Lower lobe of right lung (tissue), 2 donors: ENCODE measurements around the gene ASCL1. TPM values are rescaled to one million over a fixed set of nuclear protein-coding genes. Genes with fewer than 3 reads are reported as not detected.

ENCODE experiments used
- ATAC-seq, 2 donors: fragments of 200-7000 bp; cut with Tn5 transposase; one replicate each; pipeline ENCODE4 v1.9.1; 2020 to 2022; ENCODE audit warnings: mild to moderate bottlenecking in 2 of 2, moderate library complexity in 2 of 2
- DNase-seq: peaks from one replicate; pipeline ENCODE4 v3.0.0-alpha.2; 2020
- H3K27ac ChIP-seq: fragments of 200-600 bp; one replicate; pipeline ENCODE4 v1.8.0; 2022
- H3K27me3 ChIP-seq: fragments of 200-600 bp; one replicate; pipeline ENCODE4 v1.8.0; 2022; ENCODE audit warnings: low read depth
- H3K36me3 ChIP-seq: fragments of 200-600 bp; one replicate; pipeline ENCODE4 v1.8.0; 2022; ENCODE audit warnings: mild to moderate bottlenecking
- H3K4me1 ChIP-seq: fragments of 200-600 bp; one replicate; pipeline ENCODE4 v1.8.0; 2022
- H3K4me3 ChIP-seq: fragments of 200-600 bp; one replicate; pipeline ENCODE4 v1.8.0; 2022; ENCODE audit warnings: mild to moderate bottlenecking
- H3K9me3 ChIP-seq: fragments of 200-600 bp; one replicate; pipeline ENCODE4 v1.8.0; 2022
- intact Hi-C: fragments of 100-400 bp; cut with DNase I; formaldehyde crosslinking; loops from one replicate; pipeline ENCODE4 v1.11.0; 2022
- total RNA-seq: library from RNA; stranded (reverse); fragmentation: NEBNext Ultra II Directional; extraction: Animal tissue kit (Norgen Biotek cat#: 25700); gene quantifications from one replicate; pipeline ENCODE4 v1.2.1, GENCODE V29; 2021
- TF ChIP-seq, protein P1 (sequence below): fragments of 200-600 bp; IDR thresholded peaks from one replicate; pipeline ENCODE4 v1.8.0; 2022; ENCODE audit warnings: antibody characterized with exemption, mild to moderate bottlenecking
- donor health status: DM: no; HTN: yes; CAD: no; lungs with severe emphysema.

ASCL1 gene
- total RNA-seq, 1 donor from 2014 or later, result 0.15 TPM

DNA sequence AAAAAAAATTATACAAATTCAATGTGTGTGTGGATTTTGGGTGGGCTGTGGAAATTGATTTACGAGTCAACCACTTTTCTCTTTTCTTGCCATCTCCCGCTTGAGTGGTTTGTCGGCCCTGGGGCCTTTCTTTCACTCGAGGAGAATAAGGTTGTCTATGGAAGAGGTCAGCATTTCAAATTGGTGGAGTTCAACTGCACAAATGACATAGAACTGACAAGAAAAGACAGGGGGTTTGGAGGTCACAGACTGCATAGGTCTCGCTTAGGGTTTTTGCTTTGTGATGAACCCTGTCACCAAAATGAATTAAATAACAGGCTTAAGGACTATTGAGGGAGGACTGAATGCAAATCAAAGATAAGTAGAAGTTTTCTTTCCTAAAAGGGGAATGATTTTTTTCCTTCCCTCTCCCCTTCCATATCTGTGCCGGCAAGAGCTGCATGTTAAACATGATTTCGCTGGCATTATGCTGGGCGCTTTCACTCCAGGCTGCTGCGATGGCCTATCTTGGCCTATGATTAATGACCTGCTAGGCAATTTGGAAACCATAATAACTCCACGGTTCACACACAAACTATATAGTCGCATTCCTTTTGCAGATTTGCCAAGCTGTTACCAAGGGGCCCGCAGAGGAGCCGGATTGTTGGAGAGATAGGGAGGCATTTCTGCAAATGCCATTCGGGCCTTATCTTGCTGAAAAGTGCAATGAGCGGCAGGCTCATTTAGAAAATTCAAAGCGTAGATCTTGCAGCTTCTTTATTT, 20.7 kb downstream of the ASCL1 start:
- no peak for ATAC-seq
- Histone ChIP-seq H3K27ac (no peak overlapping the region), H3K27me3 (peaks cover 4% of the 10 kb centered on the region), H3K4me3 (no peak overlapping the region), H3K36me3 (no peaks in the 10 kb centered on the region), H3K9me3 (no peaks in the 10 kb centered on the region), H3K4me1 (no peaks in the 10 kb centered on the region)
- intact Hi-C loops, result no loop called here
- TF ChIP-seq, protein P1, sequence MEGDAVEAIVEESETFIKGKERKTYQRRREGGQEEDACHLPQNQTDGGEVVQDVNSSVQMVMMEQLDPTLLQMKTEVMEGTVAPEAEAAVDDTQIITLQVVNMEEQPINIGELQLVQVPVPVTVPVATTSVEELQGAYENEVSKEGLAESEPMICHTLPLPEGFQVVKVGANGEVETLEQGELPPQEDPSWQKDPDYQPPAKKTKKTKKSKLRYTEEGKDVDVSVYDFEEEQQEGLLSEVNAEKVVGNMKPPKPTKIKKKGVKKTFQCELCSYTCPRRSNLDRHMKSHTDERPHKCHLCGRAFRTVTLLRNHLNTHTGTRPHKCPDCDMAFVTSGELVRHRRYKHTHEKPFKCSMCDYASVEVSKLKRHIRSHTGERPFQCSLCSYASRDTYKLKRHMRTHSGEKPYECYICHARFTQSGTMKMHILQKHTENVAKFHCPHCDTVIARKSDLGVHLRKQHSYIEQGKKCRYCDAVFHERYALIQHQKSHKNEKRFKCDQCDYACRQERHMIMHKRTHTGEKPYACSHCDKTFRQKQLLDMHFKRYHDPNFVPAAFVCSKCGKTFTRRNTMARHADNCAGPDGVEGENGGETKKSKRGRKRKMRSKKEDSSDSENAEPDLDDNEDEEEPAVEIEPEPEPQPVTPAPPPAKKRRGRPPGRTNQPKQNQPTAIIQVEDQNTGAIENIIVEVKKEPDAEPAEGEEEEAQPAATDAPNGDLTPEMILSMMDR, result no peak
- DNase-seq, result no peak

- intact Hi-C loops, result no loop called here
- no peak for ATAC-seq
Observed at GRCh38 chr12:102980350-102980749, 22.9 kb downstream of the ASCL1 start.

GRCh38 chr12:102990419-102990818, 32.9 kb downstream of the ASCL1 start:
- Histone ChIP-seq H3K27me3 (no peaks in the 10 kb centered on the region), H3K4me3 (no peak overlapping the region), H3K4me1 (no peaks in the 10 kb centered on the region), H3K9me3 (no peaks in the 10 kb centered on the region), H3K27ac (no peak overlapping the region), H3K36me3 (no peaks in the 10 kb centered on the region)
- TF ChIP-seq, protein P1, result no peak
- no peak for ATAC-seq
- DNase-seq, result no peak
- intact Hi-C loops, result no loop called here

More at GRCh38 chr12:102980350-102980749, 22.9 kb downstream of the ASCL1 start:
- H3K4me3 ChIP-seq, result no peak overlapping the region
- no peaks in the 10 kb centered on the region for H3K27me3 ChIP-seq
- no peak for DNase-seq
- no peaks in the 10 kb centered on the region for H3K36me3 ChIP-seq
- TF ChIP-seq, protein P1, result no peak
- no peaks in the 10 kb centered on the region for H3K9me3 ChIP-seq
- H3K4me1 ChIP-seq, result no peaks in the 10 kb centered on the region
- no peak overlapping the region for H3K27ac ChIP-seq

GRCh38 chr12:102992297-102992696, 34.8 kb downstream of the ASCL1 start:
- intact Hi-C loops, result no loop called here
- H3K4me3 ChIP-seq, result no peak overlapping the region
- no peaks in the 10 kb centered on the region for H3K9me3 ChIP-seq
- H3K27me3 ChIP-seq, result no peaks in the 10 kb centered on the region
- no peaks in the 10 kb centered on the region for H3K4me1 ChIP-seq
- no peak for DNase-seq
- no peaks in the 10 kb centered on the region for H3K36me3 ChIP-seq
- no peak overlapping the region for H3K27ac ChIP-seq
- ATAC-seq, result no peak
- TF ChIP-seq, protein P1, result no peak

DNA sequence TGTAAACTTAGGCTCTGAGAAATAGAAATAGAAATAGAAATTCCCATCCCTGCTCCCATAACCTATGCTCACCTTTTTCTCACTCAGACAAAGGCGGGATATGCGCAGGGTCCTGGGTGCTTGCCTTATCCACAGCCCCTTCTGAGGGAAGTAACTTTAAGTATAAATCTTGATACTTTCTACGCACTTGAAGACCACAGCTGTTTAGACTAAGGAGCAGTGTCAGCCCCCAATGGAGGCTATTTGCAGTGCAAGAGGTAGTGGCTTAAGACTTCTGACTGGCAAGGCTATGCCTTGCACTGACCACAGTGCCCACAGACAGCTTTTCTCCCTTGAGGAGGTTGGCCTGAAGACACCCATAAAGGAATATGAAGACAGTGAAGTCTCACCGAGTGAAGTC, 35.2 kb downstream of the ASCL1 start:
- TF ChIP-seq, protein P1, result no peak
- H3K27ac ChIP-seq, result no peak overlapping the region
- intact Hi-C loops, result no loop called here
- no peaks in the 10 kb centered on the region for H3K9me3 ChIP-seq
- ATAC-seq (no peak), DNase-seq (no peak)
- H3K27me3 ChIP-seq, result no peaks in the 10 kb centered on the region
- H3K4me3 ChIP-seq, result no peak overlapping the region
- H3K36me3 ChIP-seq, result no peaks in the 10 kb centered on the region
- no peaks in the 10 kb centered on the region for H3K4me1 ChIP-seq
